HG03025 (cell line): Measurements from ENCODE around the gene NEK9.
"Not testable (repeated sequence)": the region's sequence is repeated elsewhere in the genome, so short reads cannot be mapped to it uniquely, and the experiment has no call there.

Experiments used
- ATAC-seq: cut with Tn5 transposase; IDR thresholded peaks from one replicate; pipeline ENCODE4 v1.9.1; 2021; ENCODE audit warnings: mild to moderate bottlenecking, moderate library complexity; ENCODE audit not compliant: unreplicated experiment, low FRiP score

Gene NEK9

DNA sequence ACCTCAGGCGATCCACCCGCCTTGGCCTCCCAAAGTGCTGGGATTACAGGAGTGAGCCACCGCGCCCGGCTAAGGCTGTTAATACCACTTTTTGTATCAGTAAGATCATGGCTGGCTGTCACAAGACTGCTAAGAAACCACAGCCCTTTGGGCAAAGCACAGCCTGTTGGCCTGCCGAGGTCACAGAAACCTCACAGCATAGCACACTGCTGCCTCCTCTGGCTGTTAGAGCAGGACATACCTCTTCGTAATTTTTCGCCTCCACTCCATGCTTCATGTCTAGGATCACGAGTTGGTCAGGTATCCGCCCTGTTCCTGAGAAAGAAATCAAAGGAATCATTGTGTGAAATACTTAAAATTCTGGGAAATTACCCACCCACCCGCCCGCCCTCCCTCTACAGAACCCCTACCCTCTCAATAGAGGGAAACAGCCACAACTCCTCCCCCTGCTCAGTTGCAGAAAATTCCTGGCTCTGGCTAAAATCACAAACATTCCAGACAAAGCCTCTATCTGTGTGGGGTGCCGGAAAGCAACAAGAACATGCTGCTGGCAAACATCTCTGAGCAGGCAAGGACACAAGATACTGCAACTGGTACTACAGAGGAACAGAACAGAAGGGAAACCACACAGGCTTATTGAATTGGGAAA is 20.7 kb upstream of the NEK9 start:
- ATAC-seq, result no peak

DNA sequence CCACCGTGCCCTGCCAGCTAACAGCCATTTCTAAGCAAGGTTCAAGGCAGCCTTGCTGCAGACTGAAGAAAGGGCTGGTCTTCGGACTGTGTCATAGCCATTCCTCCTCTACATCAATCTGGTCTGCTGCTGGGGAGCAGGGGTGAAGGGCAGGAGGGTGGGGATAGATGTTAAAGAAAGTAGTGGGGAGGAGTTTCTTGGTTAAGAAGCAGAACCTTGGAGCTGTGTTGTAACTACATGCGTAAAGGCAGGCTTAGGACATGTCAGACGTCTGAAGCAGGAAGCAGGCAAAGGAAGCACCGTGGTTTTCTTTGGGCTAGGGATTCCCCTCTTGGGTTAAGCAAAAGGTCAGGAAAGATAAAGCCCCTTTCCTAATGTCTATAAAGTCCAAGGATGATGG is 18.1 kb upstream of the NEK9 start:
- ATAC-seq, result no peak

DNA sequence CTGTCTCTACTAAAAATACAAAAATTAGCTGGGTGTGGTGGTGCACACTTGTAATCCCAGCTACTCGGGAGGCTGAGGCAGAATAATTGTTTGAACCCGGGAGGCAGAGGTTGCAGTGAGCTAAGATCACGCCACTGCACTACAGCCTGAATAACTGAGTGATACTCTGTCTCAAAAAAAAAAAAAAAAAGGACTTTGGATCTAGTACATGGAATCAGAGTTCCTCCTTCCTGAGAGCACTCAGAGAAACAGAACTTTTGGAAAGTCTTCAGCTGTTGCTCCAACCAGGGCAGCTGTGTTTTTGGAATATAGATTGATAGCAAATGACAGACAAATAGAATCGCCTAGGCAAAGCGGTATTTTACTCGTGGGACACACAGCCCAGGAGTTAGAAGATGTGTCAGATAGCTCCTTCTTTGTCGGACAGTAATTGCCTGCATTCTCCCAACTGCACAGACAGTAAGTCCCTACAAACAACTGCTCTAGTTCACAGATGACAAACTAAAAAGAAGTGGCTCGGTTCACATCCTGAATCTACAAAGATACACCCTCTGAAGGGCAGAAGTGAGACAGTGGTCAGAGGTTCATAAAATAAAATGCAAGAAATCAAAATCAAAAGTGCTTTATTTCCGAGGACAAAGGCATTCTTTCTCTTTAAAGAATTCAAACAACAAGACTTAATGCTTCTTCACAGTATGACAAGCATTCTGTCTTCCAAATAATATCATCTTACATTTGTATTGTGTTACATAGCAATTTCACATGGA is 17.1 kb upstream of the NEK9 start:
- no peak for ATAC-seq

DNA sequence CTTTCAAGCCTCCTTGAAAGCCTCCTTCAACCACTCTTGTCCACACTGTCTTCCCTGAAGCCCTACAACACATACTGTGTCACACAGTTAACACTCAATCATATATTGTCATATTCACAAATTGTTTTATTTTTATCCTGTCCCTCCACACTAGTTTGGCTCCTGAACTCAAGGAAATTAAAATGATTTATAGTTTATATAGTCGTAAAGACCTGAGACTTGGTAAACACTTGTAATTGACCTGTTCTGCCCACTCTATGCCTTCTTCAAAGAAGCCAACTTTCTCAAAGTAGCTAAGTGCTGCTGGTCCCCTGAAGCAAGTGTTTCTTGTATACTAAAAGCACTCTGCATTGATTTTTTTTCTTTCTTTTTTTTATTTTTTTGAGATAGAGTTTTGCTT is 15.6 kb upstream of the NEK9 start:
- ATAC-seq, result no peak

DNA sequence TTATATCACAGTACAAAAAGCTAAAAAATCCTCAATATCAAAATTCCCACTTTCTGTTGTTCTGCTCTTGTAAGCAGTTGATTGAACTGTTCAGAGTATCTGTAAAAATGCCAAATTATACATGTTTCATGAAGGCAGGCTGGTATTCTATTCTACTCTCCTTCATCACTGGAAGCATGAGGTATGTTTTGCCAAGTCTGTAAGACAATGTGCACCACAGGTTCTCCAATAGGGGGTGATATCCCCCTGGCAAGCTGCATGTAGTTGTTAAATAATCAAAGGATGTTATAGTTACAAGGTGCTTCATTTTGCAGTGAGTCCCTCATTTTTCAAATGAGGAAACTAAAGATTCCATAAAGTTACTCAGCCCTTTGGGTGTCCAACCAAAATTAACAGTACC is 15.1 kb upstream of the NEK9 start:
- ATAC-seq, result no peak

DNA sequence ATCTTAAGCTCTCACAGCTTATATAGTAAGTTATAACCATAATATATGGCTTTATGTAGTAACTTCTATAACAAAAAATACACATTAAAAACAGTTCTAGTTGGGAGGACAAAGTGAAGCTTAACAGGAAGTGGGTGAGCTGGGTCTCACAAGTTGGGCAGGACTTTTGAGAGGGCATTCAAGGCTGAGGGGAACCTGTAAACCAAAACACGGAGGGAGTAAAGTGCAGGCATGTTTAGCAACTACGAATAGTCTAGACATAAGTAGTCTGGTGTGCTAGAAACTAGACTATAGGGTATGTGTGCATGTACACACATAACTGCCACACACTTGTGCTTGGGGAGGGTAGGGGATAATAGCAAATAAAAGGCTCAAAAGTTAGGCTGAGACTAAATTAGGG is 14.2 kb upstream of the NEK9 start:
- ATAC-seq, result no peak

DNA sequence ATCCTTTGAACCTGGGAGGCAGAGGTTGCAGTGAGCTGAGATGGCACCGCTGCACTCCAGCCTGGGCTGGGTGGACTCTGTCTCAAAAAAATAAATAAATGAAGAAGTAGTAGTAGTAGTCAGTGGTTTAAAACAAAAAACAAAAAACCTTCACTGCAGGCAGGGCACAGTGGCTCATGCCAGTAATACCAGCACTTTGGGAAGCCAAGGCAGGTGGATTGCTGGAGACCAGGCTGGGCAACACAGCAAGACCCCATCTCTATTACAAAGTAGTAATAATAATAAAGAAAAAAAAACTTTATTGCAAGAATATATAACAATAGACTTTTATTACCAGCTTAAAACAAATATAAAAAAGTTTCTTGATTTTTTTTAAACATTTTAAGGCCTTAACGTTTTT is 13.8 kb upstream of the NEK9 start:
- no peak for ATAC-seq

DNA sequence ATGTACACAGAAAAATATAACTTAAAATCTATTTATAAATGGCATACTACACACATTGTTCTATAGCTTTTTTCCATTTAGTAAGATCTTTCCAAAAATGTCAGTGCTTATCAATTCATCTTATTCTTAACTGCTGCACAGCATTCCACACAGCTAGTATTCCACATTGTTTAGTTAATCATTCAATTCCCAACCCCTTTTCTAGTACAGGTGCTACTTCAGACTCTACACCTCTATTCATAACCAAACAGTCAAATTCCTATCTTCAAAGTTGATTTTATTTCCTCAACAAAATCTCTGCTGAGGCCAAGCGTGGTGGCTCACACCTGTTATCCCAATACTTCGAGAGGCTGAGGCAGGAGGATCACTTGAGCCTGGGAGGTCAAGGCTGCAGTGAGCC is 12.3 kb upstream of the NEK9 start:
- no peak for ATAC-seq

DNA sequence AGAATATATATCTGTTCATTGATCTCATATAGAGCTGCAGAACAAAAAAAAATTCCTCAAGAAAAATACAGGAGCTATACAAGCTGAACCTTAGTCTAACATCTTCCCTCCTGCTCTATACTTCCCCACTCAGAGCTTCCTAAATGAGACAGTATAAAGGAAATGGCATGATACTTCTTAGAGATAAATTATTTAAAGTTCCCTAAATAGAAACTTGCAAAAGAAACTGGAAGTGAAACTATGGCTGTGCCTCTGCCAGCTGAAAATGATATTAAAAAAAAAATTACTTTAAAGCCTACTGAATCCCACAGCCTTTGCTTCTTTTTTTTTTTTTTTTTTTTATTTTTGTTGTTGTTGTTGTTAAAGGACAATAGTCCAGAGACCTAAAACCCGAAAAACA is 11.6 kb upstream of the NEK9 start:
- ATAC-seq, result no peak

DNA sequence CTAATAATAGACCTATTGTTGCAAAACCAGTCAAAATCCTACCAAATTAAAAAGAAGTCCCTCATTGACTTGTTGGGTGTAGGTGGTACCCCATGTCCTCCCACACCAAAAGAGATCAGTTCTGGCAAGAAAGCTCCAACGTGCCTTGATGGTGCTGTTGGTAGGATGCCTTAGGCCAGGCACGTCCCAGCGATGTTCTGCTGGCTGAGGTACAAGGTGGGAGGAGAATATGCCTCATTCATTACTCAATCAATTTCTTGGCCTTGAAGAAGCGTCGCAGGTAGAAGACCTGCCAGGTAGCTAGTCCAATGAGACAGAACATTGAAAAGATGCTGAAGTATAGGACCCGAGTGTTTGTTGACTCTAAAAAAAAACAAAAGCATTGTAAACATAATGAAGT is 7.8 kb upstream of the NEK9 start:
- no peak for ATAC-seq

DNA sequence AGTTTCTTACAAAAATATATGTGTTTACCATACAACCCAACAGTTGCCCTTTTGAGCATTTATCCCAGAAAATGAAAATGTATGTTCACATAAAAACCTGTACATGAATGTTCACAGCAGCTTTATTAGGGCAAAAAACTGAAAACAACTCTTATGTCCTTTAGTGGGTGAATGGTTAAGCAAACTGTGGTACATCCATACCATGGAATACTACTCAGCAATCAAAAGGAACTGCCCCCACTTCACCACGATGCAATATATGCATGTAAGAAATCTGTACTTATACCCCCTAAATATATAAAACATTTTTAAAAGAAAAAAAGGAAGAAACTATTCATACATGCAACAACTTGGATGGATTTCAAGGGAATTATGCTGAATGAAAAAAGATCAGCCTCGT is 6.7 kb upstream of the NEK9 start:
- no peak for ATAC-seq

DNA sequence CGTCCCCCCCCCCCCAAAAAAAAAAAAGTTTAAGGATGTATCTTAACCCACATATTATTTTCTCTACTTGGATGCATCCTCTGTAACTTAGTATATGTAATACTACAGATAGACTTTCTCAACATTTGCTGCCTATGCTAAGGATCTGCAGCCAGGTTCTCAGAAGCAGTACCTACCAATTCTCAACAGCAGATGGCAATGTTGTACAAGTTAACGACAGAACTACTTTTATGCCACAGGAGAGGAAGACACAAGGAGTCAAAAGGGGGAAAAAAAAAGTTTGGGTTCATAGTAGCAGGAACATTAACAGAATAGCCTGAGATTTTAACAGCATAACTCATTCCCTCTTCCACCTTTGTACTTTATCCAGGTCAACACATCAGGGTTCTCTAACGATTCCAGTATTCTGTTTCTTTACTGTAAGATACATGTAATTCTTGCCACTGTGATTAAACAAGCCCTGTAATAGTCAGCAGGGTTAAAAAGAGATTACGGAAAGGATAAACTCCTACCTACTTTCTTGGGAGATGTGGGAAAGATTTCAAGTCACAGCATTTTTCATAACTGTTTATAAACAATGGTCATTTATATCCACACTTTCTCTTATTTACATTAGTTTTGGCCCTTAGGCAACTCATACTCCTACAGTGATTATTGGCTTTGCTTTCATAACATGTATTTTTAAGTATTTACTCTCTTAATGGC is 5.7 kb upstream of the NEK9 start:
- ATAC-seq, result no peak

DNA sequence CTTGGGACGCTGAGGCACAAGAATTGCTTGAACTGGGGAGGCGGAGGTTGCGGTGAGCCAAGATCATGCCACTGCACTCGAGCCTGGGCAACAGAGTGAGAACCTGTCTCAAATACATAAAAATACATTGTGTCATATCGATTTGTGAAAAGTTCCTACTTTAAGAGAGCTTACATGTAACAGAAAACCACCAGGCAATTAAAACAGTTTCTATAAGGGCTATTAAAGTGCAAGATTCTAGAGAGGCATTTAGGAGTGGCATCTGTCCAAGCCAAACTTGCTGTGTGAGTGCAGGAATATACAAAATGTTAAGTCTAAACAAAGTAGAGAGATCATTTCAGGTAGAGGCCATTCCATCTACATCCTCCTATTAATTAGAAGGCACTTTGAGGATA is 1.7 kb upstream of the NEK9 start:
- no peak for ATAC-seq

DNA sequence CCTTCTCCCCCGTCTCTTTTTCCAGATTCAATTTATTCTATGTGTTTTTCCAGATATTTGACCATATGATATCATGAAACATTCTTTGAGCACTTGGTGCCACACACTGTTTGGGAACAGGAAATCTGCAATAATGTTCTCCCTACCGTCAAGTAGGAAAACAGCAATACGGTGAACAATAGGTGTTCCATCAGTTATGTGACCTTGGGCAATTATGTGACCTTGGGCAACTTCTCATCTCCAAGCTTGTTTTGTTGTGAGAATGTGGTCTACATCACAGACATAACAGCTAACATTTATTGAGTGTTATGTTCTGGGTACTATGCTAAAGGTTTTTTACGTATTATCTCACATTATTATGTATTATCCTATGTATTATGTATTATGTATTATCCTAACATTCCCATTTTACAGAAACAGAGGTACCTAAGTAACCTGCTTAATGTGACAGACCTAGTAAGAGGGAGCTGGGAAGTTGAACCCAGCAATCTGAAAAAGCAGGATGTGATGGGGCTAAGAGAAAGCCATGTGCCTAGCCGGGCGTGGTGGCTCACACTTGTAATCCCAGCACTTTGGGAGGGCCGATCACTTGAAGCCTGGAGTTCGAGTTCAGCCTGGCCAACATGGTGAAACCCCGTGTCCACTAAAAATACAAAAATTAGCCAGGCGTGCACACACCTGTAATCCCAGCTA is 1.2 kb upstream of the NEK9 start:
- ATAC-seq, result no peak

DNA sequence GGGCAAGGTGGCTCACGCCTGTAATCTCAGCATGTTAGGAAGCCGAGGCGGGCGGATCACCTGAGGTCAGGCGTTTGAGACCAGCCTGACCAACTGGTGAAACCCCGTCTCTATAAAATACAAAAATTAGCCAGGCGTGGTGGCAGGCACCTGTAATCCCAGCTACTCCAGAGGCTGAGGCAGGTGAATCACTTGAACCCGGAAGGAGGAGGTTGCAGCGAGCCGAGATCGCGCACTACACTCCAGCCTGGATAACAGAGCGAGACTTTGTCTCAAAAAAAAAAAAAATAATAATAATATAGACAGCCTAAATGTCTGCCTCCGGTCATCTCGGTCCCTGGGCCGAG is 599 bp upstream of the NEK9 start:
- ATAC-seq, result not testable (repeated sequence)

DNA sequence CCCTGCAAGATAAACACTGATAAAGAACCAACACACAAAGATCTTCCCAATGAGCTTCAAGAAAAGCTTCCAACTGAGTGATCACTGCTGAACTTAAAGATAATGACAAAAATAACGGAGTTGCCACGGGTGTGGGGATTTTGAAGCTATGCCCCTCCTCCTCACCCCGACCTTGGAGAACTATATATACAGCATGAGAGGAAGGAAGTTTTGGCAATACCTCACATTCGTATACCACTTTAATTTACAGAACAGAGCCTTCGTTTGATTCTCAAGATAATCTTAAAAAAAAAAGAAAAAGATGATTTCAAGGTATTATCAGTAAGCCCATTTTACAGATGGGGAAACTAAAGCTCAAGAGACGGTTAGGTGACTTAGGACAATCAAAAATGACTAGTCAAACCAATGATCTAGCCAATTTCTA is 715 bp downstream of the NEK9 start:
- ATAC-seq, result no peak

DNA sequence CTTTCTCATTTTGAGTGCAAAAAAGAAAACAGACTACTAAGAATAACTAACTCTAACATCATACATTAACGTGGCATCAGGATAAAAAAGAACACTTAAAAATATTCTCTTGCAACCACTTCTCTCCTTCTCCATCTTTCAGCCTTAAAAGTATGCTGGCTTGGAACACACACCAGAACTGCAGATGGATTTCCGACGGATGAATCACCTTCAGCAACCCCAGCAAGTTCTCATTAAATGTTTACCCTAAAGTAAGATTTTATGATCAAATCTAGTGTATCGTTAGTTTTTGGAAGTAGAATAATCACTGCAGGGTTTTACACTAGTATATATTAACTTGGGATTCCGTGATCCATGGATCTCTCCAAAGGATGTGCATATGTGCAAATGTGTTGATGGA is 1.2 kb downstream of the NEK9 start:
- ATAC-seq, result no peak

DNA sequence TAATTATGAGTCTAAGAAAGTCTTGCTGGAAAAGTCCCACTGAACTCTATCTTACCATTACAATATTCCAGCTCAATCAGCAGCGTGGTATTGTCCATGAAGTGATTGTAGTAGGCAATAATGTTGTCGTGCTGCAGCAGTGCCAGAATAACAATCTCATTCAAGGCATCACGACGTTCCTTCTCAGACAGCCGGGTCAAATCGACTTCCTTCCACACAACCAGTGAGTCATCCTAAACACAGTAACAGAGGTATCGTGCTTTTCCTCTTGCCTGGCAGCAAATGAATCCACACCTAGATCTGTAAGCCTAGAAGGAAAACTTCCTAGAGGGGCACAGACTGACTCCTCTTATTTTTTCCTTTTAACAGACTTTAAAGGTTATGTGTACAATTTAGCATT is 2.9 kb downstream of the NEK9 start:
- no peak for ATAC-seq

DNA sequence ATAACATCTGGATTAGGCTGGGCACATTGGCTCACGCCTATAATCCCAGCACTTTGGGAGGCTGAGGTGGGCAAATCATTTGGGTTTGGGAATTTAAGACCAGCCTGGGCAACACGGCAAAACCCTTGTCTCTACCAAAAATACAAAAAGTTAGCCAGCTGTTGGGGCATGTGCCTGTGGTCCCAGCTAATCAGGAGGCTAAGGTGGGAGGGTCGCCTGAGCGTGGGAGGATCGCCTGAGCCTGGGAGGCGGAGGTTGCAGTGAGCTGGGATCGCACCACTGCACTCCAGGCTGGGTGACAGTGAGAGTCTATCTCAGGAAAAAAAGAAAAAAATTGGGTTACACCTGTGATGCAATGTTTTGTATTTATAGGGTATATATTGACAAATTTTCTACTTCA is 5.3 kb downstream of the NEK9 start:
- ATAC-seq, result no peak

DNA sequence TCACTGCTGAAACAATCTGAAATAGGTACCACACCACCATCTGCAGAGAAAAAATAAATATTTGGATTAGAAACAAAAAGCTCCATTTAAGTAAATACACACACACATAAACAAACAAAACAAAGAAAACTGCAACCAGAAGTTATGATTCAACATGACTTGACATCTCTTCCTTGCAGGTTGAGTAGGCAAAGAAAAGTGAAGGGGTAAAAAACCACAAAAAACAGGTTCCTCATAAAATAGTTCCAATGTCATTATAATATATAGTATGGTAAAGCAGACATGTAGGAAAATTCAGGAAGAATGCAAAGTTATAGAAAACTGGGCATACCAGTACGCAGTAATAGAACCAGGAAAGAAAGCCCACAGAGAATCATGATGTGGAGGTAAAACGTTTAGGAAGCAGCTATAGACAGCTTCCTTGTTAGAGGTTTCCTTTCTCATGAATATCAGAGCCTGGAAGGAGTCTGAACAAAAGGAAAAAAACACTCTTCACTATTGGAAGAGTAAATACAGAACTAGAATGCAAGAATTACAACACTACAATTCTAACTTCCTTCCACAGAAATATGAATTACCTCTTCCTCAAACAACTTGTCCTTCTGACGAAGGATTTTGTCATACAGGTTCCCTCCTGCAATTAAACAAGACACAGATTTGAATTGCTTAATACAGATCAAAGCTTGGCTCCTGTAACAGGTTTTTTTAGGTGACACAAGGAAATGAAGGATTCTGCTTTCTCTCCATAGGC is 6.1 kb downstream of the NEK9 start:
- ATAC-seq, result no peak

DNA sequence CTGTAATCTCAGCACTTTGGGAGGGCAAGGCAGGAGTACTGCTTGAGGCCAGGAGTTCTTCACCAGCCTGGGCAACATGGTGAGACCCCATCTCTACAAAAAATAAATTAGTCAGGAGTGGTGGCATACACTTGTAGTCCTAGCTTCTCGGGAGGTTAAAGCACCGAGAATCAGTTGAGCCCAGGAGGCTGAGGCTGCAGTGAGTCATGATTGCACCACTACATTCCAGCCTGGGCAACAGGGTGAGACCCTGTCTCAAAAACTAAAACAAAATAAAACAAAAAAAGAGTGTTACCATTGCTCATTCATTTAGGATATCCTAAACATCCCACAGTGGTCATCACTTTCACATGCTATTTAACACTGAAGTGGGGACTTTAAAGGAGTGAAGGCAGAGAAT is 7.8 kb downstream of the NEK9 start:
- ATAC-seq, result no peak
